HUES6 (cell line): ENCODE data around the gene CREB3L4.
A peak's percentile ranks its signal among the peaks of the same experiment; 100 is the strongest.

Experiments
- H3K27ac ChIP-seq: 2 replicates; pipeline ENCODE4 v1.7.0; 2013; ENCODE audit warnings: low read depth, mild to moderate bottlenecking, low read length, inconsistent platforms
- H3K27me3 ChIP-seq: 2 replicates; pipeline ENCODE4 v1.6.1; 2013; ENCODE audit warnings: low read length; ENCODE audit not compliant: control insufficient read depth, insufficient read depth
- H3K36me3 ChIP-seq: 2 replicates; pipeline ENCODE4 v1.6.1; 2013; ENCODE audit warnings: low read length; ENCODE audit not compliant: control insufficient read depth, insufficient read depth
- H3K4me1 ChIP-seq: 2 replicates; pipeline ENCODE4 v1.6.1; 2013; ENCODE audit warnings: low read length; ENCODE audit not compliant: control insufficient read depth, insufficient read depth
- H3K4me3 ChIP-seq: 2 replicates; pipeline ENCODE4 v1.5.1; 2013; ENCODE audit warnings: low read depth, low read length
- H3K9ac ChIP-seq: one replicate; pipeline ENCODE4 v1.6.1; 2013; ENCODE audit warnings: mild to moderate bottlenecking, low read length
- H3K9me3 ChIP-seq: 2 replicates; pipeline ENCODE4 v1.6.1; 2013; ENCODE audit warnings: low read depth, low read length; ENCODE audit not compliant: control insufficient read depth, insufficient read depth

Gene CREB3L4

GRCh38 chr1:153939476-153939875 is 28.2 kb upstream of the CREB3L4 start:
- no peaks in the 10 kb centered on the region for H3K27me3 ChIP-seq
- H3K27ac ChIP-seq: no peak overlapping the region
- H3K4me1 ChIP-seq: no peaks in the 10 kb centered on the region
- no peak overlapping the region for H3K9ac ChIP-seq
- H3K4me3 ChIP-seq: no peak overlapping the region
- no peaks in the 10 kb centered on the region for H3K9me3 ChIP-seq
- H3K36me3 ChIP-seq: peaks cover 86% of the 10 kb centered on the region

DNA sequence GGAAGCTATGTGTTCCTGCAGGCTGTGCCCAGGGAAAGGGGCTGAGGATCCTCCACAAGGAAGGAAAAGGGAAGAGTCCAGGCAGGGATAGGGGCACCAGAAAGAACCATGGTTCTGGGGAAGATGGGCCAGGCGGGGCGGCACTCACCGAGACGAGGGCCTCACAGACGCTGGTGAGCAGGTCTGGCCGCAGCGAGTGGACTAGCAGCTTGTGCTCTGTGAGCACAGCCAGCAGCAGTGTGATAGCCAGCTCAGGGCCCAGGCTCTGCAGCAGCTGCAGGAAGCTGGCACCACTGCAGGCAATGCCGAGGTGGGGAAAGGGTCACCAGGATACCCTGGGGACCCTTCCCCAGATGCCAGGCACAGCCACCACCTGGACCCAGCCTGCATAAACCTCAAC is 26.9 kb upstream of the CREB3L4 start:
- Histone ChIP-seq H3K4me3 (no peak overlapping the region), H3K9me3 (no peaks in the 10 kb centered on the region), H3K4me1 (0 out of 2 replicates have a peak, but pooled peaks cover 9% of the 10 kb centered on the region), H3K36me3 (peaks cover 75% of the 10 kb centered on the region), H3K9ac (no peak overlapping the region), H3K27me3 (no peaks in the 10 kb centered on the region), H3K27ac (no peak overlapping the region)

DNA sequence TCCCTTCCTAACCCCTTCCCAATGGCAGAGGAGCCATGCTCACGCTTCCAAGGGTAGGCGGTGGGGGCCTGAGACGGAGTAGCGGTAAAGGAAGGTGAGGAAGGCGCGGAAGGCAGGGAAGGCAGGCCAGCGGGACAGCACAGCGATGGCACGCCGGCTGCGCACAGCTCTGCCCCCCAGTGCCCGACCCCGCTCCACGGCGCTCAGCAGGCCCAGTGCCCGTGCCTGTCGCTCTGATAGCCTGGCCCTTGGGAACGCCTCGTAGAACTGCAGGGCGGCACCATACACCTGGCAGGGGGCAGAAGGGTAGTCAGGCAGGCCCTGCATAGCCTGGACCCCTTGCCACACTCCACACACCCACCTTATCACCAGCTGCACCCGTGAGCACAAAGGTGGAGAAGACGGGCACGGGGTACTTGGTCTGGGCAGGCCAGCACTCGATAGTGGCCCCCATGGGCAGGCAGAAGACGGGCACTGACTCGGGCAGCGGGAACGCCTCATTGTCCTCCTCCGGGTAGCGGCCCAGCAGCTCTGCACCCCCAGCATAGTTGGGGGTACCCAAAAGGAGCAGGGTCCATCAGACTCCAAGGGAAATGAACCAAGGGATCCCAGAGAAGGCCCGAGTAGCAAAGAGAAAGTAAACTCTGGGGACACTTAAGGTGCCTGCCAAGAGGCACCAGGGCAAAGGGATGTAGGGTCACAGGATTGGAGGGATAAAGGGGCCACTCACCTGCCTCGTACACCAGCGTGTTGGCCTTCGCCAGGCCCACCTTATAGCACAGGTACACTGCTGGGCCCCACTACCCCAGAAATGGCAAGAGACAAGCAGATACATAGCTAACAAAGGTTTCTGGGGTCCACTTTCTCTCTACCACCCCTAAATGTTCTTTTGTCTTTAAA is 25.6 kb upstream of the CREB3L4 start:
- Histone ChIP-seq H3K4me1 (0 out of 2 replicates have a peak, but pooled peaks cover 9% of the 10 kb centered on the region), H3K9me3 (no peaks in the 10 kb centered on the region), H3K27me3 (no peaks in the 10 kb centered on the region), H3K9ac (no peak overlapping the region), H3K27ac (no peak overlapping the region), H3K36me3 (peaks cover 62% of the 10 kb centered on the region), H3K4me3 (no peak overlapping the region)

GRCh38 chr1:153942766-153943549 is 24.7 kb upstream of the CREB3L4 start:
- H3K4me3 ChIP-seq: no peak overlapping the region
- peaks cover 59% of the 10 kb centered on the region for H3K36me3 ChIP-seq
- no peak overlapping the region for H3K27ac ChIP-seq
- no peaks in the 10 kb centered on the region for H3K27me3 ChIP-seq
- 0 out of 2 replicates have a peak, but pooled peaks cover 9% of the 10 kb centered on the region for H3K4me1 ChIP-seq
- H3K9me3 ChIP-seq: no peaks in the 10 kb centered on the region
- no peak overlapping the region for H3K9ac ChIP-seq

GRCh38 chr1:153944005-153944826 is 23.5 kb upstream of the CREB3L4 start:
- Histone ChIP-seq H3K4me3 (no peak overlapping the region), H3K27ac (no peak overlapping the region), H3K36me3 (peaks cover 65% of the 10 kb centered on the region), H3K9me3 (no peaks in the 10 kb centered on the region), H3K4me1 (0 out of 2 replicates have a peak, but pooled peaks cover 9% of the 10 kb centered on the region), H3K9ac (no peak overlapping the region), H3K27me3 (no peaks in the 10 kb centered on the region)

DNA sequence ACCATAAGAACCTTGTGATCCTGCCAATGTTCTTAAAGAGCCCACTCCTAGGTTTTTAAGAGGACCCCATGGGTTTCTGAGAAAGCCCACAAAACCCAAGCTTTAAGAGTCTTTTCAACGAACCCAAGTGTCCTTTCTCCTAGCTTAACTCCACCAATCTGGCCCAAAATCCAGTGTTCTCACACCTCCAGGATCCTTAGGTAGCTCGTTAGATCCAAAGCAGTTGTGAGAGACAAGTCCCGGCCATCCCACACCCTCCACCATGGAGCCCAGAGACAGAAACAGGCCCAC is 22.9 kb upstream of the CREB3L4 start:
- Histone ChIP-seq H3K4me3 (peak overlapping the region; percentile 77), H3K36me3 (peaks cover 64% of the 10 kb centered on the region), H3K4me1 (0 out of 2 replicates have a peak, but pooled peaks cover 9% of the 10 kb centered on the region)

DNA sequence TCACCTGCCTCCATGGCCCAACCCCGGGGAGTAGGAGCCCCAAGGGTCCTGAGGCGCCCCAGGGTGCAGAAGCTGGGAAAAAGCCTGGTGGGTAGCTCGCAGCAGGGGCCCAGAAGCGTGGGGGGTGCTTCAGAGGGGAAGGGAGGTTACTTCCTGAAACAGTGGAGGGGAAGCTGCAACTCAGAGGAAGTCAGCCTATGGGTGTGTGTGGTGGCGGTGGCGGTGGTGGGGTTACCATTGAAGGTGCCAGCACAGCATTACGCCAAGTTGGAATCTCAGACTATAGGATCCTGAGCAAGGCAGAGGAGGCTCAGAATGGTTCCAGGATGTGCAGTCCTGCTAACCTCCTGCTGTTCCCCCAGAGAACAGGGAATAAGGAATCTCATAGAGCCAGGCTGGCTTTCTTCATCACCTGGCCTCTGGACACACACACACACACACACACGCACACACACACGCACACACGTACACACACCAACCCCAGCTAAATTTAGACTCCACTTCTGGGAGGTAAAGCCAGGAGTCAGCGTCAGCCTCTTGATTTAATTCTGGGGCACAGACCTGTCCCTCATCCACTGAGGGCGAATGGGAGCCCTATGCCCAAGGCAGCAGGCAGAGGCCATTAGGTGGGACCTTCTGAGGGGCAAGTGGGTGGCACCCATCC is 22.4 kb upstream of the CREB3L4 start:
- Histone ChIP-seq H3K9me3 (no peaks in the 10 kb centered on the region), H3K9ac (peak overlapping the region; percentile 83), H3K27ac (peak overlapping the region; percentile 34; the same call in 1 of the 2 replicates), H3K4me1 (0 out of 2 replicates have a peak, but pooled peaks cover 9% of the 10 kb centered on the region), H3K36me3 (peaks cover 64% of the 10 kb centered on the region), H3K4me3 (peak overlapping the region; percentile 77), H3K27me3 (no peaks in the 10 kb centered on the region)

More for the DNA sequence above, 22.9 kb upstream of the CREB3L4 start:
- no peak overlapping the region for H3K9ac ChIP-seq
- no peaks in the 10 kb centered on the region for H3K9me3 ChIP-seq
- H3K27me3 ChIP-seq: no peaks in the 10 kb centered on the region
- H3K27ac ChIP-seq: no peak overlapping the region

DNA sequence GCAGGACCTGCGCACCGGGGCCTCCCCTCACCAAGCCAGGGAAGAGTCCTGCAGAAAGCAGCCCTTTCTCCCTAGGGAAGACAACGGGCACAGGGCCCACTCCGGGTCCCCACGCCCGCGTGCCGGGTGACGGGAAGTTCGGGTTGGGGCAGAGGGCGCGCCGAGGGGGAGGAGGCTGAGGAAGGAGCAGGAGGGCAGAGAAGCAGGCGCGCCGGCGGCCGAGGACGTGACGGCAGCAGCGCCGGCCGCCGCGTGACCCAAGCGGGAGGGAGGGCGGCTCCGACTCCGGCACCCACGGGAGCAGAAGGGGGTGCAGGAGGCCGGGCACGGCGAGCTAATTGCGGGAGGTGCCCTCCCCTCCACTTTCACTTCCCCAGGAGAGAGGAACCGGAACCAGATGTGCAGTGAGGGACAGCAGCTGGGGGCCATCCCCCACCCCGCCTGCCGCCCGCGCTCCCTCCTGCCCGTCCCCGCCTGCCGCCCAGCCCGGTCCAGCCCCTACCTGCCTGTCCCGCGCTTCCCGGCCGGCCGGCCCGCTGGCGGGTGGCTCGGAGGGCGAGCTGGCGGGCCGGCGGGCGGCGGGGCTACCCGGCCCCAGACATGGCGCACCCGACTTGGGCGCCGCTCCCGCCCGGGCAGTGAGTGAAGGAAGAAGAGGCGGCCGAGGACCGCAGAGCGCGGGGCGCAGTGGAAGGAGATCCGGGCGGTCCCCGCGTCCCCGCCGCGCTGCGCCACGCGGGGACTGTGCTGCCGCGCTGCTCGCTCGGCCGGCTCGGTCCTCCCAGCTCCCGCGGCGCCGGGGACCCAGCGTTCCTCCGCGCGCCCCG is 21.7 kb upstream of the CREB3L4 start:
- peaks cover 64% of the 10 kb centered on the region for H3K36me3 ChIP-seq

GRCh38 chr1:153946622-153947241 is 21.0 kb upstream of the CREB3L4 start, which contains the start of gene DENND4B:
DENND4B (minus strand) TSS chr1:153946718; CDS start chr1:153944374, 2,344 bp downstream.
- H3K9ac ChIP-seq: peak within 1 kb of the TSS; percentile 83
- H3K27me3 ChIP-seq: no peaks in the 10 kb centered on the region
- no peaks in the 10 kb centered on the region for H3K9me3 ChIP-seq
- H3K4me1 ChIP-seq: 0 out of 2 replicates have a peak, but pooled peaks cover 9% of the 10 kb centered on the region
- H3K4me3 ChIP-seq: peak within 1 kb of the TSS; percentile 77
- H3K27ac ChIP-seq: peak within 1 kb of the TSS; percentile 34; the same call in 1 of the 2 replicates
- H3K36me3 ChIP-seq: peaks cover 64% of the 10 kb centered on the region

More for the DNA sequence above, 21.7 kb upstream of the CREB3L4 start:
- Histone ChIP-seq H3K27ac (peak overlapping the region; percentile 34; the same call in 1 of the 2 replicates), H3K4me1 (0 out of 2 replicates have a peak, but pooled peaks cover 9% of the 10 kb centered on the region), H3K27me3 (no peaks in the 10 kb centered on the region), H3K9ac (peak overlapping the region; percentile 83), H3K4me3 (peak overlapping the region; percentile 77), H3K9me3 (no peaks in the 10 kb centered on the region)
